ENCODE data around the gene CDA. TPM values are rescaled to one million over a fixed set of nuclear protein-coding genes. Genes with fewer than 3 reads are reported as not detected.

The CDA gene
- total RNA-seq, 4 donors from 2014 or later = 9.7 to 53.7 (median 45.9) TPM

GRCh38 chr1:20609541-20609940, 20.6 kb downstream of the CDA start:
- no peak for DNase-seq
- no peaks in the 10 kb centered on the region for H3K27me3 ChIP-seq
- TF ChIP-seq, protein P1, sequence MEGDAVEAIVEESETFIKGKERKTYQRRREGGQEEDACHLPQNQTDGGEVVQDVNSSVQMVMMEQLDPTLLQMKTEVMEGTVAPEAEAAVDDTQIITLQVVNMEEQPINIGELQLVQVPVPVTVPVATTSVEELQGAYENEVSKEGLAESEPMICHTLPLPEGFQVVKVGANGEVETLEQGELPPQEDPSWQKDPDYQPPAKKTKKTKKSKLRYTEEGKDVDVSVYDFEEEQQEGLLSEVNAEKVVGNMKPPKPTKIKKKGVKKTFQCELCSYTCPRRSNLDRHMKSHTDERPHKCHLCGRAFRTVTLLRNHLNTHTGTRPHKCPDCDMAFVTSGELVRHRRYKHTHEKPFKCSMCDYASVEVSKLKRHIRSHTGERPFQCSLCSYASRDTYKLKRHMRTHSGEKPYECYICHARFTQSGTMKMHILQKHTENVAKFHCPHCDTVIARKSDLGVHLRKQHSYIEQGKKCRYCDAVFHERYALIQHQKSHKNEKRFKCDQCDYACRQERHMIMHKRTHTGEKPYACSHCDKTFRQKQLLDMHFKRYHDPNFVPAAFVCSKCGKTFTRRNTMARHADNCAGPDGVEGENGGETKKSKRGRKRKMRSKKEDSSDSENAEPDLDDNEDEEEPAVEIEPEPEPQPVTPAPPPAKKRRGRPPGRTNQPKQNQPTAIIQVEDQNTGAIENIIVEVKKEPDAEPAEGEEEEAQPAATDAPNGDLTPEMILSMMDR (IDR thresholded peaks at IDR 0.05) = no peak
- no peak for TF ChIP-seq POLR2A (IDR thresholded peaks at IDR 0.05)
- no peak overlapping the region for H3K4me3 ChIP-seq
- no peaks in the 10 kb centered on the region for H3K36me3 ChIP-seq
- intact Hi-C loops (cut with DNase I) = no loop called here
- H3K9me3 ChIP-seq = no peaks in the 10 kb centered on the region
- 74 to 87% methylated on average over 6 of the region's 6 CpGs for whole genome bisulfite sequencing, 2 donors
- no peak overlapping the region for H3K27ac ChIP-seq
- peaks cover 0 to 23% (median 12%) of the 10 kb centered on the region in 3 donors for H3K4me1 ChIP-seq

GRCh38 chr1:20610970-20611369, 22.1 kb downstream of the CDA start:
- Histone ChIP-seq H3K4me1 (peaks cover 0 to 23% (median 13%) of the 10 kb centered on the region in 3 donors), H3K36me3 (no peaks in the 10 kb centered on the region), H3K27me3 (no peaks in the 10 kb centered on the region), H3K4me3 (no peak overlapping the region), H3K9me3 (no peaks in the 10 kb centered on the region), H3K27ac (no peak overlapping the region)
- TF ChIP-seq, protein P1 (IDR thresholded peaks at IDR 0.05) = no peak
- no peak for DNase-seq
- 95 to 100% methylated on average over 2 of the region's 2 CpGs for WGBS, 2 donors
- intact Hi-C loops (cut with DNase I) = no loop called here

GRCh38 chr1:20611652-20612051, 22.8 kb downstream of the CDA start:
- H3K9me3 ChIP-seq = no peaks in the 10 kb centered on the region
- no peaks in the 10 kb centered on the region for H3K27me3 ChIP-seq
- peaks cover 0 to 30% (median 20%) of the 10 kb centered on the region in 3 donors for H3K4me1 ChIP-seq
- peak overlapping the region in 3 of 4 donors; percentile 71 to 90 (median 79) for H3K27ac ChIP-seq
- intact Hi-C loops (cut with DNase I) = no loop called here
- H3K36me3 ChIP-seq = no peaks in the 10 kb centered on the region
- no peak overlapping the region for H3K4me3 ChIP-seq
- 90 to 100% methylated on average over 5 of the region's 5 CpGs for WGBS, 2 donors
- DNase-seq = no peak
- TF ChIP-seq POLR2A (IDR thresholded peaks at IDR 0.05) = no peak
- TF ChIP-seq, protein P1 (IDR thresholded peaks at IDR 0.05) = no peak

DNA sequence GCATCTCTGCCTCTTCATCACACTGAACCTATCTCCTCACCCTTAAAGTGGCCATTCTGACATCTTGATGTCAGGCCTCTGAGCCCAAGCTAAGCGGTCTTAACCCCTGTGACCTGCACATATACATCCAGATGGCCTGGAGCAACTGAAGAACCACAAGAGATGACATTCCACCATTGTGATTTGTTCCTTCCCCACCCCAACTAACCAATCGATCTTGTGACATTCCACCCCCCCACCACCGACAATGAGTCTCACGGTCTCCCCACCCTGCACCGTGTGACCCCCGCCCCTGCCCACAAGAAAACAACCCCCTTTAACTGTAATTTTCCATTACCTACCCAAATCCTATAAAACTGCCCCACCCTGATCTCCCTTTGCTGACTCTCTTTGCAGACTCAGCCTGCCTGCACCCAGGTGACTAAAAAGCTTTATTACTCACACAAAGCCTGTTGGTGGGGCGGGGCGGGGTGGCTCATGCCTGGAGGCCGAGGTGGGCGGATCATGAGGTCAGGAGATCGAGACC, 23.4 kb downstream of the CDA start:
- DNase-seq = no peak
- H3K9me3 ChIP-seq = no peaks in the 10 kb centered on the region
- TF ChIP-seq, protein P1 (IDR thresholded peaks at IDR 0.05) = no peak
- no peak for TF ChIP-seq POLR2A (IDR thresholded peaks at IDR 0.05)
- peaks cover 0 to 35% (median 24%) of the 10 kb centered on the region in 3 donors for H3K4me1 ChIP-seq
- peak overlapping the region; percentile 38 to 90 (median 75) for H3K27ac ChIP-seq
- 54 to 63% methylated on average over 6 to 11 of the region's 11 CpGs for WGBS, 2 donors
- H3K36me3 ChIP-seq = no peaks in the 10 kb centered on the region
- H3K27me3 ChIP-seq = no peaks in the 10 kb centered on the region
- intact Hi-C loops (cut with DNase I) = no loop called here
- no peak overlapping the region for H3K4me3 ChIP-seq

DNA sequence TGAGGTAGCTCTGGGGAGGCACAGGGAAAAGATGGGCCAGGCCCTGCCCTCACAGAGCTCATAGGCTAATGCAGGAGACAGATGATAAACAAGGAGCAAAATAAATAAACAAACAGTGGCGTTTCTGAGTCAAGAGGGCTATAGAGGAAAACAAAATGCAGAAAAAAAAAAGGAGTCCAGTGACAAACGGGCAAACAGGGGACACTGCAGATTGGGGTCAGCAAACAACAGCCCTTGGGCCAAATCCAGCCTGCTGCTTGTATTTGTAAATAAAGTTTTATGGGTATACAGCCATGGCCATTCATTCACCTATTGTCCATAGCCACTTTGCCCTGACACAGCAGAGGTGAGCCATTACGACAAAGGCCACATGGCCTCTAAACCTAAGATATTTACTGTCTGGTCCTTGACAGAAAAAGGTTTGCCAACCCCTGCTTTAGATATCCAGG, 25.3 kb downstream of the CDA start:
- intact Hi-C loops (cut with DNase I) = no loop called here
- no peaks in the 10 kb centered on the region for H3K36me3 ChIP-seq
- TF ChIP-seq, protein P1 (IDR thresholded peaks at IDR 0.05) = no peak
- no peak for TF ChIP-seq POLR2A (IDR thresholded peaks at IDR 0.05)
- no peaks in the 10 kb centered on the region for H3K9me3 ChIP-seq
- no peaks in the 10 kb centered on the region for H3K27me3 ChIP-seq
- peak overlapping the region; percentile 71 to 90 (median 83) for H3K27ac ChIP-seq
- no peak for DNase-seq
- H3K4me1 ChIP-seq = peaks cover 0 to 35% (median 24%) of the 10 kb centered on the region in 3 donors
- no peak overlapping the region for H3K4me3 ChIP-seq
- 58 to 70% methylated on average over 3 of the region's 3 CpGs for WGBS, 2 donors
